Activated CD4-positive, alpha-beta T cell treated with anti-CD3 and anti-CD28 coated beads, Interleukin-2, amount 10 ng/mL, durations not matched to agents 7 days and 5 days (primary cell): Measurements from ENCODE around the gene ULBP2. TPM values are rescaled to one million over a fixed set of nuclear protein-coding genes. Genes with fewer than 3 reads are reported as not detected.
"Not testable (repeated sequence)": the region's sequence is repeated elsewhere in the genome, so short reads cannot be mapped to it uniquely, and the experiment has no call there.

ENCODE experiments used
- CTCF ChIA-PET: fragments of 350-600 bp; sonication (Branson Sonifier 250); formaldehyde crosslinking; loops from one replicate; lab custom pipeline; 2021; ENCODE audit warnings: antibody characterized with exemption; lab: Charles Lee
- POLR2A ChIA-PET: fragments of 350-600 bp; sonication (Branson Sonifier 250); formaldehyde crosslinking; loops from one replicate; lab custom pipeline; 2021; ENCODE audit warnings: antibody characterized with exemption; lab: Charles Lee
- DNase-seq: peaks from one replicate; pipeline ENCODE4 v3.0.0-alpha.2; 2020
- H3K27ac Mint-ChIP-seq: one replicate; pipeline ENCODE4 v1.8.0; 2021; ENCODE audit warnings: mild to moderate bottlenecking, moderate library complexity, mixed read lengths
- H3K27me3 Mint-ChIP-seq: one replicate; pipeline ENCODE4 v1.8.0; 2021; ENCODE audit warnings: mixed read lengths
- H3K36me3 Mint-ChIP-seq: one replicate; pipeline ENCODE4 v1.8.0; 2021; ENCODE audit warnings: low read depth, mixed read lengths
- H3K4me1 Mint-ChIP-seq: one replicate; pipeline ENCODE4 v1.8.0; 2021; ENCODE audit warnings: mixed read lengths
- H3K4me3 Mint-ChIP-seq: one replicate; pipeline ENCODE4 v1.8.0; 2021; ENCODE audit warnings: mild to moderate bottlenecking, moderate library complexity, mixed read lengths
- H3K9me3 Mint-ChIP-seq: one replicate; pipeline ENCODE4 v1.8.0; 2021; ENCODE audit warnings: mixed read lengths
- total RNA-seq, 2 experiments: library from RNA; stranded (reverse); gene quantifications; one replicate each; pipeline ENCODE4 v1.2.3, GENCODE V29; 2021

The ULBP2 gene
- total RNA-seq, 2 experiments from 2014 or later = 0.40 to 0.50 TPM

GRCh38 chr6:149924933-149925252 lies 16.9 kb upstream of the ULBP2 start:
- Mint-ChIP-seq H3K9me3 (no peaks in the 10 kb centered on the region), H3K4me1 (peaks cover 24% of the 10 kb centered on the region), H3K27me3 (peaks cover 85% of the 10 kb centered on the region), H3K36me3 (no peaks in the 10 kb centered on the region), H3K27ac (no peak overlapping the region), H3K4me3 (no peak overlapping the region)
- POLR2A ChIA-PET = no interaction called here
- DNase-seq = no peak
- CTCF ChIA-PET = interaction anchor here (1.0 to 1.3 kb wide), 5 partner anchors 19 to 207 kb away, joined by 3 to 5 read pairs (median 3); partner anchors contain the start of gene LATS1

- ChIA-PET CTCF (interaction anchor here (1.0 to 1.3 kb wide), 5 partner anchors 20 to 207 kb away, joined by 3 to 5 read pairs (median 3); partner anchors contain the start of gene LATS1), POLR2A (no interaction called here)
- Mint-ChIP-seq H3K4me1 (peaks cover 24% of the 10 kb centered on the region), H3K27ac (no peak overlapping the region), H3K27me3 (peaks cover 87% of the 10 kb centered on the region), H3K9me3 (no peaks in the 10 kb centered on the region), H3K4me3 (peak overlapping the region; percentile 39), H3K36me3 (no peaks in the 10 kb centered on the region)
- DNase-seq = no peak
Measured at GRCh38 chr6:149925253-149925973, 16.4 kb upstream of the ULBP2 start.

GRCh38 chr6:149925974-149926777 lies 15.6 kb upstream of the ULBP2 start:
- Mint-ChIP-seq H3K9me3 (no peaks in the 10 kb centered on the region), H3K4me3 (peak overlapping the region; percentile 39), H3K27ac (no peak overlapping the region), H3K4me1 (peaks cover 24% of the 10 kb centered on the region), H3K27me3 (peaks cover 87% of the 10 kb centered on the region), H3K36me3 (no peaks in the 10 kb centered on the region)
- POLR2A ChIA-PET = no interaction called here
- CTCF ChIA-PET = interaction anchor here (1.2 kb wide), 1 partner anchor 81 kb away, joined by 5 read pairs; no protein-coding TSS in a partner anchor
- DNase-seq = peak; percentile 82

- Mint-ChIP-seq H3K4me1 (peaks cover 21% of the 10 kb centered on the region), H3K27me3 (peaks cover 87% of the 10 kb centered on the region)
- H3K9me3 Mint-ChIP-seq, CTCF ChIA-PET, H3K4me3 Mint-ChIP-seq, DNase-seq, POLR2A ChIA-PET, H3K36me3 Mint-ChIP-seq, H3K27ac Mint-ChIP-seq: not testable (repeated sequence)
Measured at GRCh38 chr6:149927025-149927424, 14.8 kb upstream of the ULBP2 start.

GRCh38 chr6:149929422-149929821 lies 12.4 kb upstream of the ULBP2 start:
- no peak overlapping the region for H3K4me3 Mint-ChIP-seq
- peaks cover 86% of the 10 kb centered on the region for H3K27me3 Mint-ChIP-seq
- no peak for DNase-seq
- POLR2A ChIA-PET = no interaction called here
- no peaks in the 10 kb centered on the region for H3K36me3 Mint-ChIP-seq
- H3K9me3 Mint-ChIP-seq = no peaks in the 10 kb centered on the region
- peaks cover 12% of the 10 kb centered on the region for H3K4me1 Mint-ChIP-seq
- H3K27ac Mint-ChIP-seq = no peak overlapping the region
- CTCF ChIA-PET = no interaction called here

- Mint-ChIP-seq H3K27ac (no peak overlapping the region), H3K4me1 (peaks cover 13% of the 10 kb centered on the region), H3K27me3 (peaks cover 90% of the 10 kb centered on the region), H3K9me3 (no peaks in the 10 kb centered on the region), H3K4me3 (no peak overlapping the region), H3K36me3 (no peaks in the 10 kb centered on the region)
- ChIA-PET POLR2A (no interaction called here), CTCF (interaction anchor here (1.5 kb wide), 1 partner anchor 86 kb away, joined by 3 read pairs; no protein-coding TSS in a partner anchor)
- DNase-seq = no peak
Measured at GRCh38 chr6:149931501-149931900, 10.3 kb upstream of the ULBP2 start.

- H3K4me3 Mint-ChIP-seq = no peak overlapping the region
- ChIA-PET POLR2A (no interaction called here), CTCF (no interaction called here)
- no peaks in the 10 kb centered on the region for H3K9me3 Mint-ChIP-seq
- no peaks in the 10 kb centered on the region for H3K36me3 Mint-ChIP-seq
- H3K27me3 Mint-ChIP-seq = peaks cover 91% of the 10 kb centered on the region
- H3K4me1 Mint-ChIP-seq = peaks cover 16% of the 10 kb centered on the region
- no peak for DNase-seq
- H3K27ac Mint-ChIP-seq = no peak overlapping the region
Measured at GRCh38 chr6:149933036-149933435, 8.8 kb upstream of the ULBP2 start.

GRCh38 chr6:149933461-149933860 lies 8.4 kb upstream of the ULBP2 start:
- CTCF ChIA-PET = no interaction called here
- no peaks in the 10 kb centered on the region for H3K36me3 Mint-ChIP-seq
- no peaks in the 10 kb centered on the region for H3K9me3 Mint-ChIP-seq
- DNase-seq = no peak
- no peak overlapping the region for H3K27ac Mint-ChIP-seq
- peaks cover 91% of the 10 kb centered on the region for H3K27me3 Mint-ChIP-seq
- peaks cover 19% of the 10 kb centered on the region for H3K4me1 Mint-ChIP-seq
- POLR2A ChIA-PET = no interaction called here
- H3K4me3 Mint-ChIP-seq = no peak overlapping the region

- ChIA-PET POLR2A (no interaction called here), CTCF (interaction anchor here (1.2 kb wide), 1 partner anchor 52 kb away, joined by 3 read pairs; no protein-coding TSS in a partner anchor)
- Mint-ChIP-seq H3K36me3 (no peaks in the 10 kb centered on the region), H3K9me3 (no peaks in the 10 kb centered on the region), H3K27me3 (peaks cover 91% of the 10 kb centered on the region), H3K4me1 (peaks cover 28% of the 10 kb centered on the region), H3K27ac (no peak overlapping the region), H3K4me3 (no peak overlapping the region)
- DNase-seq = peak; percentile 80
Measured at GRCh38 chr6:149934249-149935156, 7.3 kb upstream of the ULBP2 start.

GRCh38 chr6:149935246-149935645 lies 6.6 kb upstream of the ULBP2 start:
- H3K4me1 Mint-ChIP-seq = peaks cover 35% of the 10 kb centered on the region

GRCh38 chr6:149935668-149936067 lies 6.1 kb upstream of the ULBP2 start:
- Mint-ChIP-seq H3K9me3 (no peaks in the 10 kb centered on the region), H3K4me1 (peaks cover 39% of the 10 kb centered on the region), H3K36me3 (no peaks in the 10 kb centered on the region), H3K27ac (peak overlapping the region; percentile 20), H3K4me3 (no peak overlapping the region), H3K27me3 (peaks cover 91% of the 10 kb centered on the region)
- no peak for DNase-seq
- ChIA-PET CTCF (interaction anchor here (1.2 to 1.7 kb wide), 2 partner anchors 51 to 81 kb away, joined by 3 to 5 read pairs; no protein-coding TSS in a partner anchor), POLR2A (no interaction called here)

More at GRCh38 chr6:149935246-149935645, 6.6 kb upstream of the ULBP2 start:
- ChIA-PET CTCF (interaction anchor here (1.2 to 1.7 kb wide), 2 partner anchors 51 to 81 kb away, joined by 3 to 5 read pairs; no protein-coding TSS in a partner anchor), POLR2A (no interaction called here)
- Mint-ChIP-seq H3K4me3 (no peak overlapping the region), H3K27me3 (peaks cover 91% of the 10 kb centered on the region), H3K36me3 (no peaks in the 10 kb centered on the region), H3K27ac (peak overlapping the region; percentile 20), H3K9me3 (no peaks in the 10 kb centered on the region)
- no peak for DNase-seq

- peaks cover 91% of the 10 kb centered on the region for H3K27me3 Mint-ChIP-seq
- no peaks in the 10 kb centered on the region for H3K36me3 Mint-ChIP-seq
- H3K27ac Mint-ChIP-seq = no peak overlapping the region
- ChIA-PET POLR2A (no interaction called here), CTCF (interaction anchor here (1.7 kb wide), 1 partner anchor 80 kb away, joined by 5 read pairs; no protein-coding TSS in a partner anchor)
- no peak overlapping the region for H3K4me3 Mint-ChIP-seq
- no peak for DNase-seq
- no peaks in the 10 kb centered on the region for H3K9me3 Mint-ChIP-seq
- peaks cover 48% of the 10 kb centered on the region for H3K4me1 Mint-ChIP-seq
Measured at GRCh38 chr6:149936743-149937142, 5.1 kb upstream of the ULBP2 start.
